SU-DHL-6 (cell line): ENCODE data around the gene MT1X.
A peak's percentile ranks its signal among the peaks of the same experiment; 100 is the strongest.

Experiments used
- H2AFZ ChIP-seq: fragments of 200-600 bp; sonication (generic); 2 replicates; pipeline ENCODE4 v1.6.1; 2014; ENCODE audit warnings: low read depth, mild to moderate bottlenecking, moderate library complexity, mixed read lengths, antibody characterized with exemption, low read length; ENCODE audit not compliant: severe bottlenecking
- H3F3A ChIP-seq: fragments of 200-600 bp; shearing (Covaris generic); 2 replicates; pipeline ENCODE4 v1.6.0; 2016; ENCODE audit warnings: antibody characterized with exemption, mild to moderate bottlenecking; ENCODE audit not compliant: insufficient read depth
- H3K27ac ChIP-seq: fragments of 200-600 bp; sonication (generic); 2 replicates; pipeline ENCODE4 v1.5.1; 2016; ENCODE audit warnings: low read depth, mild to moderate bottlenecking, low read length, moderate library complexity, mixed read lengths
- H3K27me3 ChIP-seq: fragments of 200-600 bp; sonication (generic), shearing (Covaris generic); 2 replicates; pipeline ENCODE4 v1.6.0; 2014; ENCODE audit warnings: mild to moderate bottlenecking, low read length
- H3K36me3 ChIP-seq: fragments of 200-600 bp; sonication (generic); 2 replicates; pipeline ENCODE4 v1.6.1; 2014; ENCODE audit warnings: mild to moderate bottlenecking, low read length, mixed read lengths
- H3K4me2 ChIP-seq: fragments of 300-600, 200-600 bp; shearing (Covaris generic), sonication (generic); 2 replicates; pipeline ENCODE4 v1.6.0; 2014; ENCODE audit warnings: low read length, low read depth, mild to moderate bottlenecking; ENCODE audit not compliant: poor library complexity, severe bottlenecking
- H3K4me3 ChIP-seq: fragments of 200-600 bp; sonication (generic); 2 replicates; pipeline ENCODE4 v1.5.1; 2014; ENCODE audit warnings: antibody characterized with exemption, low read length, mild to moderate bottlenecking, mixed read lengths; ENCODE audit not compliant: insufficient read depth, poor library complexity, severe bottlenecking
- H3K79me2 ChIP-seq: fragments of 200-600 bp; sonication (generic); 2 replicates; pipeline ENCODE4 v1.6.1; 2014; ENCODE audit warnings: mild to moderate bottlenecking, low read length, moderate library complexity; ENCODE audit not compliant: insufficient read depth
- H3K9ac ChIP-seq: fragments of 200-600 bp; sonication (generic); 2 replicates; pipeline ENCODE4 v1.7.0; 2014; ENCODE audit warnings: mild to moderate bottlenecking, low read length
- H3K9me2 ChIP-seq: fragments of 200-600 bp; sonication (generic); replicated peaks from 2 replicates; pipeline ENCODE4 v1.6.1; 2014; ENCODE audit warnings: low read length; ENCODE audit not compliant: insufficient read depth
- H3K9me3 ChIP-seq: fragments of 200-600 bp; sonication (generic); 2 replicates; pipeline ENCODE4 v1.6.1; 2014; ENCODE audit warnings: low read length, mixed read lengths; ENCODE audit not compliant: insufficient read depth
- H4K20me1 ChIP-seq: fragments of 200-600 bp; sonication (generic); 2 replicates; pipeline ENCODE4 v1.6.1; 2014; ENCODE audit warnings: low read depth, mild to moderate bottlenecking, antibody characterized with exemption, low read length, moderate library complexity, mixed read lengths
- CTCF ChIP-seq: fragments of 200-600 bp; sonication (generic); IDR thresholded peaks from one replicate; pipeline ENCODE4 v1.5.1; 2017; ENCODE audit warnings: antibody characterized with exemption, mild to moderate bottlenecking, low read length, moderate library complexity; ENCODE audit not compliant: insufficient read depth, poor library complexity, severe bottlenecking
- EZH2phosphoT487 ChIP-seq: fragments of 200-600 bp; sonication (generic), shearing (Covaris generic); conservative IDR thresholded peaks from 2 replicates; pipeline ENCODE4 v1.6.1; 2018; ENCODE audit warnings: mild to moderate bottlenecking, antibody characterized with exemption, low read length, moderate library complexity, mixed read lengths

Gene MT1X

GRCh38 chr16:56700195-56700594, 17.9 kb downstream of the MT1X start:
- no peak overlapping the region for H3K27ac ChIP-seq
- no peaks in the 10 kb centered on the region for H3K9me3 ChIP-seq
- no peaks in the 10 kb centered on the region for H3K27me3 ChIP-seq
- no peak overlapping the region for H3K9ac ChIP-seq
- no peaks in the 10 kb centered on the region for H3K79me2 ChIP-seq
- H3F3A ChIP-seq, result no peaks in the 10 kb centered on the region
- H3K36me3 ChIP-seq, result no peaks in the 10 kb centered on the region
- H2AFZ ChIP-seq, result no peak overlapping the region
- H3K4me2 ChIP-seq, result no peak overlapping the region
- H3K9me2 ChIP-seq, result no peaks in the 10 kb centered on the region
- TF ChIP-seq CTCF (no peak), EZH2phosphoT487 (no peak)
- H3K4me3 ChIP-seq, result no peak overlapping the region
- H4K20me1 ChIP-seq, result no peaks in the 10 kb centered on the region

- Histone ChIP-seq H3K79me2 (no peaks in the 10 kb centered on the region), H3K27ac (no peak overlapping the region), H3K27me3 (no peaks in the 10 kb centered on the region), H3K4me2 (no peak overlapping the region), H3K4me3 (no peak overlapping the region), H3F3A (no peaks in the 10 kb centered on the region), H3K36me3 (no peaks in the 10 kb centered on the region), H3K9me3 (no peaks in the 10 kb centered on the region), H3K9ac (no peak overlapping the region), H2AFZ (no peak overlapping the region), H4K20me1 (no peaks in the 10 kb centered on the region), H3K9me2 (no peaks in the 10 kb centered on the region)
- TF ChIP-seq CTCF (no peak), EZH2phosphoT487 (no peak)
These were observed 18.4 kb downstream of the MT1X start for GRCh38 chr16:56700631-56701030.

GRCh38 chr16:56701534-56701933, 19.3 kb downstream of the MT1X start:
- TF ChIP-seq EZH2phosphoT487 (no peak), CTCF (no peak)
- peak overlapping the region; percentile 81 for H2AFZ ChIP-seq
- H3K4me2 ChIP-seq, result no peak overlapping the region

GRCh38 chr16:56702836-56703235, 20.6 kb downstream of the MT1X start:
- no peak for TF ChIP-seq CTCF
- Histone ChIP-seq H2AFZ (peak overlapping the region; percentile 75), H3K79me2 (no peaks in the 10 kb centered on the region)

More at GRCh38 chr16:56701534-56701933, 19.3 kb downstream of the MT1X start:
- Histone ChIP-seq H3K79me2 (no peaks in the 10 kb centered on the region), H3K9me2 (no peaks in the 10 kb centered on the region), H4K20me1 (no peaks in the 10 kb centered on the region), H3F3A (no peaks in the 10 kb centered on the region), H3K4me3 (no peak overlapping the region), H3K27ac (no peak overlapping the region), H3K9ac (no peak overlapping the region), H3K27me3 (no peaks in the 10 kb centered on the region), H3K9me3 (no peaks in the 10 kb centered on the region), H3K36me3 (no peaks in the 10 kb centered on the region)

More at GRCh38 chr16:56702836-56703235, 20.6 kb downstream of the MT1X start:
- Histone ChIP-seq H3K9me3 (no peaks in the 10 kb centered on the region), H3K9me2 (no peaks in the 10 kb centered on the region), H3K27ac (no peak overlapping the region), H3K36me3 (no peaks in the 10 kb centered on the region), H4K20me1 (no peaks in the 10 kb centered on the region), H3K9ac (no peak overlapping the region), H3F3A (no peaks in the 10 kb centered on the region), H3K4me3 (no peak overlapping the region), H3K4me2 (no peak overlapping the region), H3K27me3 (no peaks in the 10 kb centered on the region)
